CD14-positive monocyte (primary cell): ENCODE data around the gene MOB1A. TPM values are rescaled to one million over a fixed set of nuclear protein-coding genes. Genes with fewer than 3 reads are reported as not detected.

Source experiments
- DNase-seq, 3 donors: peaks; one replicate each; pipeline ENCODE4 v3.0.0-alpha.2; 2011 to 2022
- H2AFZ ChIP-seq: 2 replicates; pipeline ENCODE4 v1.6.0; 2012; ENCODE audit warnings: mild to moderate bottlenecking, low read depth, low read length, inconsistent platforms; ENCODE audit not compliant: insufficient read depth, poor library complexity, severe bottlenecking
- H3K27ac ChIP-seq, 2 donors: 1 replicate in 1 of 2; 2 replicates in 1 of 2; pipeline ENCODE4 v1.5.1; 2012 to 2013; ENCODE audit warnings: low read length in 2 of 2, control low read depth in 1 of 2, inconsistent platforms in 1 of 2, low read depth in 1 of 2, mild to moderate bottlenecking in 1 of 2
- H3K27me3 ChIP-seq, 2 donors: one replicate each; pipeline versions ENCODE4 v1.6.0 to v1.6.1; 2011 to 2013; ENCODE audit warnings: low read length in 2 of 2; ENCODE audit not compliant: control insufficient read depth in 2 of 2, insufficient read depth in 2 of 2
- H3K36me3 ChIP-seq, 2 donors: replicated peaks in 1 of 2; 1 replicate in 1 of 2; 2 replicates in 1 of 2; pipeline versions ENCODE4 v1.5.1 to v1.6.1; 2012 to 2013; ENCODE audit warnings: low read length in 2 of 2, control low read depth in 1 of 2, inconsistent platforms in 1 of 2, mild to moderate bottlenecking in 1 of 2; ENCODE audit not compliant: insufficient read depth in 2 of 2, control insufficient read depth in 1 of 2
- H3K4me1 ChIP-seq, 2 donors: 1 replicate in 1 of 2; 2 replicates in 1 of 2; pipeline versions ENCODE4 v1.5.1 to v1.6.1; 2012 to 2013; ENCODE audit warnings: low read length in 2 of 2, control low read depth in 1 of 2, inconsistent platforms in 1 of 2, mild to moderate bottlenecking in 1 of 2, moderate library complexity in 1 of 2; ENCODE audit not compliant: insufficient read depth in 2 of 2, control insufficient read depth in 1 of 2
- H3K4me2 ChIP-seq: replicated peaks from 2 replicates; pipeline ENCODE3; 2012; ENCODE audit warnings: low read length, moderate library complexity, mild to moderate bottlenecking; ENCODE audit not compliant: poor library complexity, severe bottlenecking; ENCODE audit errors: extremely low read depth
- H3K4me3 ChIP-seq, 3 experiments: fragments of 200-600 bp in 1 of 3; sonication (generic) in 1 of 3; replicated peaks in 1 of 3; 1 replicate in 2 of 3; 2 replicates in 1 of 3; pipeline ENCODE4 v1.5.1; 2011 to 2013; ENCODE audit warnings: low read length in 3 of 3, mild to moderate bottlenecking in 3 of 3, control low read depth in 2 of 3, low read depth in 2 of 3, inconsistent platforms in 1 of 3, moderate library complexity in 1 of 3
- H3K79me2 ChIP-seq: 2 replicates; pipeline ENCODE4 v1.6.0; 2012; ENCODE audit warnings: mild to moderate bottlenecking, control low read depth, inconsistent platforms, low read length, moderate library complexity; ENCODE audit not compliant: insufficient read depth
- H3K9ac ChIP-seq: 2 replicates; pipeline ENCODE4 v1.6.0; 2017; ENCODE audit warnings: low read length, mild to moderate bottlenecking; ENCODE audit not compliant: insufficient read depth, poor library complexity, severe bottlenecking
- H3K9me3 ChIP-seq, 2 donors: replicated peaks in 1 of 2; 1 replicate in 1 of 2; 2 replicates in 1 of 2; pipeline versions ENCODE4 v1.5.1 to v1.6.1; 2012 to 2013; ENCODE audit warnings: low read length in 2 of 2, control low read depth in 1 of 2; ENCODE audit not compliant: control insufficient read depth in 1 of 2, insufficient read depth in 1 of 2
- H4K20me1 ChIP-seq: 2 replicates; pipeline ENCODE4 v1.6.0; 2012; ENCODE audit warnings: mild to moderate bottlenecking, low read length, control low read depth, moderate library complexity; ENCODE audit not compliant: insufficient read depth
- H3K27ac Mint-ChIP-seq, 7 donors: one replicate each; pipeline ENCODE4 v1.8.0; 2020; ENCODE audit warnings: mild to moderate bottlenecking in 7 of 7, mixed read lengths in 7 of 7, moderate library complexity in 6 of 7, inconsistent platforms in 2 of 7
- H3K27me3 Mint-ChIP-seq, 3 donors: one replicate each; pipeline ENCODE4 v1.8.0; 2021 to 2022; ENCODE audit warnings: low read depth in 3 of 3, mild to moderate bottlenecking in 3 of 3, mixed read lengths in 3 of 3, moderate library complexity in 3 of 3, inconsistent platforms in 1 of 3
- H3K36me3 Mint-ChIP-seq, 2 donors: one replicate each; pipeline ENCODE4 v1.8.0; 2020; ENCODE audit warnings: mixed read lengths in 2 of 2, inconsistent platforms in 1 of 2, mild to moderate bottlenecking in 1 of 2
- H3K4me1 Mint-ChIP-seq: one replicate; pipeline ENCODE4 v1.8.0; 2020; ENCODE audit warnings: mild to moderate bottlenecking, mixed read lengths
- H3K4me3 Mint-ChIP-seq, 2 donors: one replicate each; pipeline ENCODE4 v1.8.0; 2020; ENCODE audit warnings: mild to moderate bottlenecking in 2 of 2, mixed read lengths in 2 of 2, moderate library complexity in 1 of 2
- H3K9me3 Mint-ChIP-seq, 7 donors: one replicate each; pipeline ENCODE4 v1.8.0; 2020 to 2022; ENCODE audit warnings: mixed read lengths in 7 of 7, mild to moderate bottlenecking in 6 of 7, moderate library complexity in 6 of 7, inconsistent platforms in 2 of 7
- WGBS: methylation state at CpG from one replicate; pipeline ENCODE4 v1.1.5; 2013; ENCODE audit warnings: missing lambda C conversion rate; ENCODE audit not compliant: insufficient coverage; 5-methylcytosine and 5-hydroxymethylcytosine counted together
- intact Hi-C, 2 donors: fragments of 100-400 bp; cut with micrococcal nuclease; formaldehyde crosslinking; loops; one replicate each; pipeline versions ENCODE4 v1.15.0 to v1.15.1; 2023
- polyA plus RNA-seq, 3 donors: library from polyadenylated mRNA; depleted of rRNA in 1 of 3; unstranded in 2 of 3; stranded (reverse) in 1 of 3; fragments of 300-500 nt in 2 of 3; fragments of >200 nt in 1 of 3; fragmentation: Illumina TruSeq in 2 of 3; gene quantifications; 1 replicate in 2 of 3; 2 replicates in 1 of 3; pipeline ENCODE4 v1.2.3, GENCODE V29; 2012 to 2021
- TF ChIP-seq, protein P1 (sequence below): fragments of 200-600 bp; IDR thresholded peaks from one replicate; pipeline ENCODE4 v1.8.0; 2022; ENCODE audit warnings: antibody characterized with exemption, mild to moderate bottlenecking

Gene MOB1A
- polyA plus RNA-seq, 3 donors, result 55.0 to 367 (median 285) TPM

DNA sequence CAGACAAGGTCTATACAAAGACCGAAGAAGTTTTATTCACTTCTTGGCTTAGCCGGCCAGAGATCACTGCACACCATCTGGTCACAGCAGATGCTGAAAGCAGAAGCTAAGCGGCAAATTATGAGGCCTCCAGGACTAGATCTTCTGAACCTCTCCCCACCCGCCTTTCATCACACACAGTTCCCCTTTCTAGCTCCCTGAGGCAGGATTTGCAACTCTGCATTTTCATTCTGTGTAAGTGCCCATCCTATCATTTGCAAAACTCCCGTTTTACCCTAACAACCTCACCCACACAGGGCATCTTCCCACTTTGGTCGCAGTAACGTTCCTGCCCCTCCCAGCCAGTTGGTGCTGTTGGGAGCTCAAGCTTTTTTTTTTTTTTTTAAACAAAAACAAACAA, 3.1 kb upstream of the MOB1A start:
- H2AFZ ChIP-seq, result no peak overlapping the region
- peak overlapping the region; percentile 9 for H3K9ac ChIP-seq
- H3K4me2 ChIP-seq, result peak overlapping the region; percentile 42

DNA sequence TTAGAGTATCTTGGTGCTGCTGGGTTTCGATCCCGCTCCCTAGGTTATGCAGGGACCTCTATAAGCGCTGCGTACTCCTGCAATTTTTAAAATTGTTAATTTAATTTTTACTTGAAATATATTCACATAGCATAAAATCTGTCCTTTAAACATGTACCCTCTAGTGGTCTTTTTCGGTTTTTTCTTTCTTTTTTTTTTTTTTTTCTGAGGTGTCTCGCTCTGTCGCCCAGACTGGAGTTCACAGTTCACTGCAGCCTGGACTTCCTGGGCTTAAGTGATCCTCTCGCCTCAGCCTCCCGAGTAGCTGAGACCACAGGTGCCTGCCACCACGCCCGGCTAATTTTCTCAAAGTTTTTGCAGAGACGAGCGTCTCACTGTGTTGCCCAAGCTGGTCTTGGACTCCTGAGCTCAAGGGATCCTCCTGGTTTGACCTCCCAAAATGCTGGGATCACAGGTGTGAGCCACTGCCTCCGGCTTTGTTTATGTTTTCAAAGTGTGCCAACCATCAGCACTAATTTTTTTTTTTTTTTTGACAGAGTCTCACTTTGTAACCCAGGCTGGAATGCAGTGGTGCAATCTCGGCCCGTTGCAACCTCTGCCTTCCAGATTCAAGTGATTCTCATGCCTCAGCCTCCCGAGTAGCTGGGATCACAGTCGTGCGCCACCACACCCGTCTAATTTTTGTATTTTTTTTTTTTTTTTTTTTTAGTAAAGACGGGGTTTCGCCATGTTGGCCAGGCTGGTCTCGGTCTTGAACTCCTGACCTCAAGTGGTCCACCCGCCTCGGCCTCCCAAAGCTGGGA, 585 bp upstream of the MOB1A start:
- H3K9me3 ChIP-seq, result no peaks in the 10 kb centered on the region
- peaks cover 61% of the 10 kb centered on the region for H3K79me2 ChIP-seq
- no peaks in the 10 kb centered on the region for H3K27me3 ChIP-seq
- DNase-seq, result no peak
- H3K9ac ChIP-seq, result peak overlapping the region; percentile 95
- peak overlapping the region; percentile 90 to 94 for H3K27ac ChIP-seq
- Mint-ChIP-seq H3K27ac (peak overlapping the region; percentile 89 to 97 (median 95)), H3K36me3 (peaks cover 5 to 10% of the 10 kb centered on the region in 2 donors), H3K4me1 (peaks cover 63% of the 10 kb centered on the region), H3K27me3 (no peaks in the 10 kb centered on the region), H3K4me3 (peak overlapping the region; percentile 77 to 85), H3K9me3 (peaks cover 0 to 2% (median 0%) of the 10 kb centered on the region in 7 donors)
- peak overlapping the region; percentile 84 for H3K4me2 ChIP-seq
- H3K36me3 ChIP-seq, result no peaks in the 10 kb centered on the region
- peak overlapping the region; percentile 79 for H2AFZ ChIP-seq
- peaks cover 39% of the 10 kb centered on the region for H4K20me1 ChIP-seq
- TF ChIP-seq, protein P1, sequence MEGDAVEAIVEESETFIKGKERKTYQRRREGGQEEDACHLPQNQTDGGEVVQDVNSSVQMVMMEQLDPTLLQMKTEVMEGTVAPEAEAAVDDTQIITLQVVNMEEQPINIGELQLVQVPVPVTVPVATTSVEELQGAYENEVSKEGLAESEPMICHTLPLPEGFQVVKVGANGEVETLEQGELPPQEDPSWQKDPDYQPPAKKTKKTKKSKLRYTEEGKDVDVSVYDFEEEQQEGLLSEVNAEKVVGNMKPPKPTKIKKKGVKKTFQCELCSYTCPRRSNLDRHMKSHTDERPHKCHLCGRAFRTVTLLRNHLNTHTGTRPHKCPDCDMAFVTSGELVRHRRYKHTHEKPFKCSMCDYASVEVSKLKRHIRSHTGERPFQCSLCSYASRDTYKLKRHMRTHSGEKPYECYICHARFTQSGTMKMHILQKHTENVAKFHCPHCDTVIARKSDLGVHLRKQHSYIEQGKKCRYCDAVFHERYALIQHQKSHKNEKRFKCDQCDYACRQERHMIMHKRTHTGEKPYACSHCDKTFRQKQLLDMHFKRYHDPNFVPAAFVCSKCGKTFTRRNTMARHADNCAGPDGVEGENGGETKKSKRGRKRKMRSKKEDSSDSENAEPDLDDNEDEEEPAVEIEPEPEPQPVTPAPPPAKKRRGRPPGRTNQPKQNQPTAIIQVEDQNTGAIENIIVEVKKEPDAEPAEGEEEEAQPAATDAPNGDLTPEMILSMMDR, result peak; percentile 51
- 43% methylated on average over 8 of the region's 25 CpGs for WGBS
- H3K4me1 ChIP-seq, result peaks cover 67 to 89% of the 10 kb centered on the region in 2 donors
- intact Hi-C loops, result no loop called here
- H3K4me3 ChIP-seq, result peak overlapping the region; percentile 0 to 96 (median 68)

More for the DNA sequence above, 3.1 kb upstream of the MOB1A start:
- Mint-ChIP-seq H3K4me3 (peak overlapping the region; percentile 49 to 67), H3K27me3 (peaks cover 0 to 5% (median 0%) of the 10 kb centered on the region in 3 donors), H3K9me3 (peaks cover 0 to 2% (median 0%) of the 10 kb centered on the region in 7 donors), H3K4me1 (peaks cover 56% of the 10 kb centered on the region), H3K27ac (peak overlapping the region; percentile 90 to 96 (median 93)), H3K36me3 (peaks cover 2 to 4% of the 10 kb centered on the region in 2 donors)
- Histone ChIP-seq H3K9me3 (no peaks in the 10 kb centered on the region), H3K79me2 (peaks cover 42% of the 10 kb centered on the region), H3K27ac (peak overlapping the region; percentile 81 to 84), H3K36me3 (no peaks in the 10 kb centered on the region), H3K4me3 (peak overlapping the region in 1 of 3 experiments; percentile 54), H4K20me1 (peaks cover 14% of the 10 kb centered on the region), H3K4me1 (peaks cover 76 to 85% of the 10 kb centered on the region in 2 donors), H3K27me3 (no peaks in the 10 kb centered on the region)
- intact Hi-C loops, result loop anchor here in 1 of 2 donors (2.0 kb wide), 1 partner anchor 17 kb away; the partner anchor contains the start of gene MTHFD2
- DNase-seq, result peak; percentile 89 to 94 (median 93)
- WGBS, result 0% methylated on average over 4 of the region's 7 CpGs
- TF ChIP-seq, protein P1, result no peak
